ENCODE results near the gene PRR13. TPM values are rescaled to one million over a fixed set of nuclear protein-coding genes. Genes with fewer than 3 reads are reported as not detected.
"Not testable (repeated sequence)": the region's sequence is repeated elsewhere in the genome, so short reads cannot be mapped to it uniquely, and the experiment has no call there.

PRR13 gene
- total RNA-seq, 4 donors from 2014 or later = 175 to 307 (median 261) TPM

GRCh38 chr12:53430116-53430515 is 11.4 kb upstream of the PRR13 start:
- in situ Hi-C loops (cut with MboI; ENCODE audit: low pct_ligation_motif_present in 1 of 4, low pct_unique_long_range_greater_than_20kb in 1 of 4, low sequenced_read_pairs in 3 of 4) = no loop called here
- no peak overlapping the region for H3K4me3 ChIP-seq
- no peak overlapping the region for H3K27ac ChIP-seq
- intact Hi-C loops (cut with DNase I; ENCODE audit: low total_unique reads) = no loop called here
- TF ChIP-seq EP300 (IDR thresholded peaks at IDR 0.05; ENCODE audit: low read depth) (no peak), CTCF (IDR thresholded peaks at IDR 0.05) (no peak), POLR2A (IDR thresholded peaks at IDR 0.05) (no peak)
- H3K9me3 ChIP-seq = no peaks in the 10 kb centered on the region
- no peak for DNase-seq
- H3K27me3 ChIP-seq = no peaks in the 10 kb centered on the region
- 73 to 92% methylated on average over 3 to 5 of the region's 5 CpGs for WGBS, 2 donors (ENCODE audit: low coverage in 1 of 2)
- H3K36me3 ChIP-seq = no peaks in the 10 kb centered on the region
- H3K4me1 ChIP-seq = no peaks in the 10 kb centered on the region

GRCh38 chr12:53431187-53431586 is 10.3 kb upstream of the PRR13 start:
- H3K9me3 ChIP-seq = no peaks in the 10 kb centered on the region
- intact Hi-C loops (cut with DNase I; ENCODE audit: low total_unique reads) (no loop called here), in situ Hi-C loops (cut with MboI; ENCODE audit: low pct_ligation_motif_present in 1 of 4, low pct_unique_long_range_greater_than_20kb in 1 of 4, low sequenced_read_pairs in 3 of 4) (no loop called here)
- H3K4me3 ChIP-seq = no peak overlapping the region
- H3K4me1 ChIP-seq = no peaks in the 10 kb centered on the region
- no peaks in the 10 kb centered on the region for H3K27me3 ChIP-seq
- no peaks in the 10 kb centered on the region for H3K36me3 ChIP-seq
- TF ChIP-seq EP300 (IDR thresholded peaks at IDR 0.05; ENCODE audit: low read depth) (no peak), CTCF (IDR thresholded peaks at IDR 0.05) (no peak), POLR2AphosphoS5 (IDR thresholded peaks at IDR 0.05) (no peak), POLR2A (IDR thresholded peaks at IDR 0.05) (no peak)
- H3K27ac ChIP-seq = no peak overlapping the region
- 75 to 78% methylated on average over 2 to 7 of the region's 7 CpGs for WGBS, 2 donors (ENCODE audit: low coverage in 1 of 2)
- DNase-seq = no peak

DNA sequence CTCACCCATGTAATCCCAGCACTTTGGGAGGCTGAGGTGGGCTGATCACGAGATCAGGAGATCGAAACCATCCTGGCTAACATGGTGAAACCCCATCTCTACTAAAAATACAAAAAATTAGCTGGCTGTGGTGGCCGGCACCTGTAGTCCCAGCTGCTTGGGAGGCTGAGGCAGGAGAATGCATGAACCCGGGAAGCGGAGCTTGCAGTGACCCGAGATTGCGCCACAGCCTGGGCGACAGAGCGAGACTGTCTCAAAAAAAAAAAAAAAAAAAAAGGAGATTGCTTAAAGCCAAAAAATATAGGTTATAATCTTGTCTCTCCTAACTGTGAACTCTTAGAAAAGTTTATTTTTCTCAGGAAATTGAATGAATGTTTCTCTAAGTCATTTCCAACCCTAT is 6.2 kb upstream of the PRR13 start:
- H3K9me3 ChIP-seq; intact Hi-C loops (cut with DNase I; ENCODE audit: low total_unique reads); H3K27me3 ChIP-seq; H3K4me3 ChIP-seq; DNase-seq; H3K27ac ChIP-seq; in situ Hi-C loops (cut with MboI; ENCODE audit: low pct_ligation_motif_present in 1 of 4, low pct_unique_long_range_greater_than_20kb in 1 of 4, low sequenced_read_pairs in 3 of 4); H3K4me1 ChIP-seq; H3K36me3 ChIP-seq: not testable (repeated sequence)
- 94 to 96% methylated on average over 6 to 9 of the region's 9 CpGs for WGBS, 2 donors (ENCODE audit: low coverage in 1 of 2)

DNA sequence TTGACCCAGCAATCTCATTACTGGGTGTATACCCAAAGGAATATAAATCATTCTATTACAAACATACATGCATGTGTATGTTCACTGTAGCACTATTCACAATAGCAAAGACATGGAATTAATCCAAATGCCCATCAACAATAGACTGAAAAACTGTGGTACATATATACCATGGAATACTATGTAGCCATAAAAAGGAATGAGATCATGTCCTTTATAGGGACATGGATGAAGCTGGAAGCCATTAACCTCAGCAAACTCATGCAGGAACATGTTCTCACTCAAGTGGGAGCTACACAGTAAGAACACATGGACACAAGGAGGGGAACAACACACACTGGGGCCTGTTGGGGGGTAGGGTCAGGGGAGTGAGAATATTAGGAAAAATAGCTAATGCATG is 2.0 kb upstream of the PRR13 start:
- H3K4me1 ChIP-seq = peaks cover 11 to 33% (median 25%) of the 10 kb centered on the region in 4 donors
- in situ Hi-C loops (cut with MboI; ENCODE audit: low pct_ligation_motif_present in 1 of 4, low pct_unique_long_range_greater_than_20kb in 1 of 4, low sequenced_read_pairs in 3 of 4) = not testable (repeated sequence)

DNA sequence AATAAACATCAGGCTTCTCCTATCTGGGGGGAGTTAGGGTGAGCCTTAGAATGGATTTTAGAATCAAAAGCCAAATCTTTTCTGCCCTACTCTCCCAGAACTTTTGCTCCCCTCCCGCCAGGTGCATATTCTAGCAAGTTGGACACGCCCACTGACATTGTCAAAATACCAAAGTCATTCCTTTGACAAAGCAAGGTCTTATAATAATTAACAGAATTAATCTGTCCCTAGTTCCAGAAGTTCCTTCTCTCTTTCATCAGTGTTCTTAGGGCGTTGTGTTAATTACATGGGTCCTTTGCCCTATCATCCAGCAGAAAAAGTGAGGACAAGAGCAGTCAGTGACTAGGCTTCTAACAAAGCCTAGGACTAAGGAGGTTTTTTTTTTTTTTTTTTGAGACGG is 2.4 kb downstream of the PRR13 start:
- H3K9me3 ChIP-seq = no peaks in the 10 kb centered on the region
- H3K27ac ChIP-seq = peak overlapping the region; percentile 13 to 93 (median 70)
- H3K36me3 ChIP-seq = peaks cover 0 to 18% (median 2%) of the 10 kb centered on the region in 4 donors
- H3K27me3 ChIP-seq = no peaks in the 10 kb centered on the region
- peak overlapping the region in 1 of 4 donors; percentile 0 for H3K4me3 ChIP-seq
- WGBS, 2 donors (ENCODE audit: low coverage in 1 of 2) = 29 to 72% methylated on average over 1 to 4 of the region's 4 CpGs
- TF ChIP-seq EP300 (IDR thresholded peaks at IDR 0.05; ENCODE audit: low read depth) = no peak
- TF ChIP-seq POLR2A (IDR thresholded peaks at IDR 0.05) = no peak
- no peak for TF ChIP-seq CTCF (IDR thresholded peaks at IDR 0.05)
- TF ChIP-seq POLR2AphosphoS5 (IDR thresholded peaks at IDR 0.05) = no peak
- in situ Hi-C loops (cut with MboI; ENCODE audit: low pct_ligation_motif_present in 1 of 4, low pct_unique_long_range_greater_than_20kb in 1 of 4, low sequenced_read_pairs in 3 of 4) = no loop called here
- intact Hi-C loops (cut with DNase I; ENCODE audit: low total_unique reads) = no loop called here
- no peak for DNase-seq
- H3K4me1 ChIP-seq = peaks cover 15 to 48% (median 27%) of the 10 kb centered on the region in 4 donors

More for the DNA sequence above, 2.0 kb upstream of the PRR13 start:
- H3K4me3 ChIP-seq; intact Hi-C loops (cut with DNase I; ENCODE audit: low total_unique reads); H3K9me3 ChIP-seq; H3K27ac ChIP-seq; DNase-seq; H3K27me3 ChIP-seq; H3K36me3 ChIP-seq: not testable (repeated sequence)

DNA sequence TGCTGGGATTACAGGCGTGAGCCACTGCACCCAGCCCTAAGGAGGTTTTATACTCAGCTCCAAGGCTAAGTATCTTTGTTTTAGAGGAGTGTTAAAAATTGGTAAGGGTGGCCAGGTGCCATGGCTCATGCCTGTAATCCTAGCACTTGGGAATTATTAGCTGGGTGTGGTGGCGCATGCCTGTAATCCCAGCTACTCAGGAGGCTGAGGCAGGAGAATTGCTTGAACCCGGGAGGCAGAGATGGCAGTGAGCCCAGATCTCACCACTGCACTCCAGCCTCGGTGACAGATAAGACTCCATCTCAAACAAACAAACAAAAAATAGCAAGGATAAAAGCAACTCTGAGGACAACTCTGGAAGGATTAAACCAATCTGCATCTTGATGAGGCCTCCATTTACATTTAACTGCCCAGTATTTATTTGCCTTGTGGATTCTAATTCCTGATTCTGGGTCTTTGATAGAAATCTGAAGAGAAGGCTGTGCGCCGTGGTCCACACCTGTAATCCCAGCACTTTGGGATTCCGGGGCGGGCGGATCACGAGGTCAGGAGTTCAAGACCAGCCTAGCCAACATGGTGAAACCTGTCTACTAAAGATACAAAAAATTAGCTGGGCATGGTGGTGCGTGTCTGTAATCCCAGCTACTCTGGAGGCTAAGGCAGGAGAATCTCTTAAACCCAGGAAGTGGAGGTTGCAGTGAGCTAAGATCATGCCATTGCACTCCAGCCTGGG is 3.2 kb downstream of the PRR13 start:
- peak; percentile 33 for DNase-seq
- in situ Hi-C loops (cut with MboI; ENCODE audit: low pct_ligation_motif_present in 1 of 4, low pct_unique_long_range_greater_than_20kb in 1 of 4, low sequenced_read_pairs in 3 of 4); H3K27me3 ChIP-seq; intact Hi-C loops (cut with DNase I; ENCODE audit: low total_unique reads); H3K9me3 ChIP-seq: not testable (repeated sequence)
- H3K4me3 ChIP-seq = peak overlapping the region in 1 of 4 donors; percentile 25
- peaks cover 0 to 18% (median 2%) of the 10 kb centered on the region in 4 donors for H3K36me3 ChIP-seq
- H3K27ac ChIP-seq = peak overlapping the region; percentile 13 to 93 (median 70)
- 85 to 97% methylated on average over 6 to 11 of the region's 11 CpGs for WGBS, 2 donors (ENCODE audit: low coverage in 1 of 2)
- peaks cover 15 to 48% (median 27%) of the 10 kb centered on the region in 4 donors for H3K4me1 ChIP-seq

All from transverse colon (tissue), 4 donors.